HG02642 (cell line): Measurements from ENCODE around the gene KRTAP10-1.
"Not testable (repeated sequence)": the region's sequence is repeated elsewhere in the genome, so short reads cannot be mapped to it uniquely, and the experiment has no call there.

ENCODE experiments used
- ATAC-seq: cut with Tn5 transposase; IDR thresholded peaks from one replicate; pipeline ENCODE4 v1.9.1; 2021; ENCODE audit warnings: mild to moderate bottlenecking; ENCODE audit not compliant: unreplicated experiment, poor library complexity

The KRTAP10-1 gene

GRCh38 chr21:44571844-44572782 is 32.1 kb upstream of the KRTAP10-1 start:
- ATAC-seq, result no peak

- ATAC-seq, result no peak
Measured at GRCh38 chr21:44571296-44571695, 31.3 kb upstream of the KRTAP10-1 start.

- ATAC-seq, result no peak
Measured at GRCh38 chr21:44569861-44570517, 30.0 kb upstream of the KRTAP10-1 start.

GRCh38 chr21:44568667-44569556 is 28.9 kb upstream of the KRTAP10-1 start:
- ATAC-seq, result no peak

- ATAC-seq, result no peak
Measured at GRCh38 chr21:44568261-44568660, 28.3 kb upstream of the KRTAP10-1 start.

GRCh38 chr21:44567481-44568171 is 27.6 kb upstream of the KRTAP10-1 start:
- no peak for ATAC-seq

- ATAC-seq, result no peak
Measured at GRCh38 chr21:44566403-44566802, 26.4 kb upstream of the KRTAP10-1 start.

- ATAC-seq, result no peak
Measured at GRCh38 chr21:44564886-44565598, 25.0 kb upstream of the KRTAP10-1 start.

- no peak for ATAC-seq
Measured at GRCh38 chr21:44564099-44564498, 24.1 kb upstream of the KRTAP10-1 start.

- no peak for ATAC-seq
Measured at GRCh38 chr21:44558695-44559094, 18.7 kb upstream of the KRTAP10-1 start, which contains the start of gene KRTAP10-3. TSS of gene KRTAP10-3 (minus strand) at chr21:44558795. CDS start at chr21:44558715, 80 bp downstream.

- ATAC-seq, result not testable (repeated sequence)
Measured at GRCh38 chr21:44558329-44558675, 18.3 kb upstream of the KRTAP10-1 start.

GRCh38 chr21:44557491-44558328 is 17.7 kb upstream of the KRTAP10-1 start:
- ATAC-seq, result no peak

GRCh38 chr21:44556879-44557278 is 16.9 kb upstream of the KRTAP10-1 start:
- no peak for ATAC-seq

GRCh38 chr21:44555200-44555875 is 15.3 kb upstream of the KRTAP10-1 start:
- ATAC-seq, result no peak

- no peak for ATAC-seq
Measured at GRCh38 chr21:44552681-44553080, 12.7 kb upstream of the KRTAP10-1 start.

GRCh38 chr21:44552136-44552535 is 12.1 kb upstream of the KRTAP10-1 start:
- ATAC-seq, result no peak

GRCh38 chr21:44551340-44551961 is 11.5 kb upstream of the KRTAP10-1 start, which contains the start of gene KRTAP10-2:
TSS of gene KRTAP10-2 (minus strand) at chr21:44551505. CDS start at chr21:44551458, 47 bp downstream.
- no peak for ATAC-seq
